GDM1 (cell line): Measurements from ENCODE around the gene ADCY10.
A peak's percentile ranks its signal among the peaks of the same experiment; 100 is the strongest.
"Not testable (repeated sequence)": the region's sequence is repeated elsewhere in the genome, so short reads cannot be mapped to it uniquely, and the experiment has no call there.

Source experiments
- DNase-seq: peaks from one replicate; lab custom pipeline; 2025; lab: John Stamatoyannopoulos, UW

Gene ADCY10

GRCh38 chr1:167806676-167807075, 107.3 kb downstream of the ADCY10 start:
- not testable (repeated sequence) for DNase-seq

GRCh38 chr1:167806235-167806634, 107.7 kb downstream of the ADCY10 start:
- not testable (repeated sequence) for DNase-seq

- peak; percentile 74 for DNase-seq
Observed at GRCh38 chr1:167805041-167805556, 108.8 kb downstream of the ADCY10 start.

- peak; percentile 88 for DNase-seq
Observed at GRCh38 chr1:167803358-167804207, 110.4 kb downstream of the ADCY10 start.

- DNase-seq: no peak
Observed at GRCh38 chr1:167802235-167802634, 111.7 kb downstream of the ADCY10 start.

DNA sequence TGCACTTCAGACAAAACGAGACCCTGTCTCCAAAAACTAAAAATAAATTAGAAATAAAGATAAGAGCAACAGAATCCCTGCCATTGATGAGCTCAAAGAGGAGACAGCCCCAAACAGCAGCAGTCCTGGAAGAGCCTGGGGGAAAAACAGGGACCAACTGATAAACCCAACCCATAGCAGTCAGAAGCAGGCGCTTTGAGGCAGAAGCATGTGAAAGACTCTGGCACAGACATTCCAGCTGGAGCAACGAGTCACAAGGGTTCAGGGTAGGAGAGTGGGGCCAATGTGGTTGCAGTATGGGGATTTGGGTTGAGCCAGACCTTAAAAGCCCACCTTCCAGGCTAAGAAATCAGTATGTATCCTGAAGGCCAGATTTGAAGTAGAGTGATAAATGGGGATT, 113.7 kb downstream of the ADCY10 start:
- DNase-seq: no peak

DNA sequence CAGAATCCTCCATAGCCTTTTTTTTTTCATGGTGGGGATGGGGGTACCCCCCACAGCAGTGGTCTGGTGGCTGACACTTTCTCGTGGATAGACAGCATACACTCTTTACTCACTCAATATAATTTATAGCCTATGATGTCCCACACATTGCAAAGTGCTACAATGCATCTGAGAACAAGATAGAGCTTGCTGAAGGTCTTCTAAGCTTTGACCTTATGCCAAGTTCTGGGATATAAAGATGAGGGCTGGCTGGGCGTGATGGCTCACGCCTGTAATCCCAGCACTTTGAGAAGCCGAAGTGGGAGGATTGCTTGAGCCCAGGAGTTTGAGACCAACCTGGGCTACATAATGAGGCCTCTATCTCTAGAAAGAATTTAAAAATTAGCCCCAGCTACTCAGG, 114.2 kb downstream of the ADCY10 start:
- DNase-seq: no peak

DNA sequence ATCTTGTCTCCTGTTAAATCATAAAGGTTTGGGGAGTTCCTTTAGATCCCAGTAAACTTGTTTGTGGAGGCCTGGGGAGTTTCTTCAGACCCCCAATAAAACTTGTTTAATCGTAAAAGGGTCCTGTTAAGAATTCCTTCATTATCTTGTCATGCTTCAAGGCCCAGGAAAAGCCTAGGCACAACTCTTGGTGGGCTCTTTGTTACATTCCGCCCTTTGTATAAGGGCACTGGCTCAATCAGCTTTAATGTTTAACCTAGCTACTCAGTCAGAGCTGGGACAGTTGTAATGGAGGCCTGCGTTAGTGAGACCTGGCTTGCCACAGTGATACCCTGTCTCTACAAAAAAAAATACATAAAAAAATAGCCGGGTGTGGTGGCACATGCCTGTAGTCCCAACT, 115.0 kb downstream of the ADCY10 start:
- no peak for DNase-seq

DNA sequence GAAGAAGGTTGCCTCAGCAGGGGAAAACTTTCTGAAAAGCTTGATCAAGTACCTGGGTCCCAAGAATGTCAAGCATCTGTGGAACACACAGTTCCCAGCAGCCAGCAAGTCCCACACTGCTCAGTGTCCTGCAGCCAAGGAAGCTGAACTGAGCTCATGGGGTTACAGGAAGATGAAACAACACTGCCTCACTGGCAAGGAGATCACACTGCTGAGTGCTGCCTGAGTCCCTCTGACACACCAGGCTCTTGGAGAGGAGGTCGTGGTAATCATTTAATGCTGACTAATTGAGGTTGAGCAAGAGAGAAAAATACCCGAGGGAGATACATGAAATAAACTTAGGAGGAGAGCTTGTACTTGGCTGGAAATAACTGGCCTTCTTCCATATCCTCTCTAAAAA, 116.9 kb downstream of the ADCY10 start:
- DNase-seq: peak; percentile 51

GRCh38 chr1:167795810-167796740, 117.9 kb downstream of the ADCY10 start:
- DNase-seq: no peak

DNA sequence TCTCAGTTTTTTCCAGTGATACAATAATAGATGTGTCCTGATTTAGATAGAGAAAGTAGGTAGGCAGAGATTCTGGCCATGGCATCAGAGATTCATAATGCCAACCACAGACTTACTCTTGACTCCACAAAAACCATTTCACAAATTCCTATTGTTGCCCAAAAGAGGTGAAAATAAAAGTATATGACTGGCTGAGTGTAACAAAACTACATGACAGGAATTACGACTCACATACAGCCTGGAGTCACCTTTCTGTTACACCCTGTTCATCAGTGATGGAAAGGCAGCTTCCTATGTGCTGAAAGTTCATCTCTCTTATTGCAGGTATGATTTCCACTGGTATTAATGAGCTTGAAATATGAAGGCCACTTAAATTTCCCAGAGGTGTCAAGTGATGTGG, 119.9 kb downstream of the ADCY10 start:
- no peak for DNase-seq

GRCh38 chr1:167792188-167792565, 121.8 kb downstream of the ADCY10 start:
- DNase-seq: no peak

- DNase-seq: no peak
Observed at GRCh38 chr1:167791281-167792187, 122.4 kb downstream of the ADCY10 start.

GRCh38 chr1:167790117-167790516, 123.8 kb downstream of the ADCY10 start:
- no peak for DNase-seq

GRCh38 chr1:167789501-167789900, 124.4 kb downstream of the ADCY10 start:
- no peak for DNase-seq

GRCh38 chr1:167786502-167786901, 127.4 kb downstream of the ADCY10 start:
- no peak for DNase-seq

DNA sequence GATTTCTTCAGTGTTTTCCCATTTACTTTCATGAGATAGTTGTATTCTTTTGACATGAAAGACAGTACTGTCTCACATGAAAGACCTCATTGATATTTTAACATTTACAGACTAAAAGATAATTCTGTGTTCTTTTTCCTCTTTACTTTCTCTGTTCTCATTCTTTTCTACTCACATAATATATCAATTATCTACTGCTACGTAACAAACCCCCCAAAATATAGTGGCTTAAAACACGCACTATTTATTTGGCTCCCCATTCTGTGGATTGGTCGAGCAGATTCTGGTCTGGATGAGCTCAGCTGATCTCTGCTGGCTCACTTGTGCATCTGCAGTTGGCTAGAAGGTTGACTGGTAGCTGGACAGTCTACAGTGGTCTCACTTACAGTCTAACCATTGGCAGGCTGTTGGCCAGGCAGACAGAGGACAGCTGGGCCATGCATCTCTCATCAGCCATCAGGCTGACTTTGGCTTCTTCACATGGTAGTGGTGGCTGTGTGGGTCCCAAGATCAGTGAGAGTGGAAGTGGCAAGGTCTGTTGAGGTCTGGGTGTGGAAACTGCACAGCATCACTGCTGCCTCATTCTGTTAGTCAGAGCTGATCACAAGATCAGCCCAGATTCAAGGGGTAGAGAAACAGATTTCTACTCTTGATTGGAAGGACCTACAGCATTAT, 128.9 kb downstream of the ADCY10 start:
- no peak for DNase-seq

DNA sequence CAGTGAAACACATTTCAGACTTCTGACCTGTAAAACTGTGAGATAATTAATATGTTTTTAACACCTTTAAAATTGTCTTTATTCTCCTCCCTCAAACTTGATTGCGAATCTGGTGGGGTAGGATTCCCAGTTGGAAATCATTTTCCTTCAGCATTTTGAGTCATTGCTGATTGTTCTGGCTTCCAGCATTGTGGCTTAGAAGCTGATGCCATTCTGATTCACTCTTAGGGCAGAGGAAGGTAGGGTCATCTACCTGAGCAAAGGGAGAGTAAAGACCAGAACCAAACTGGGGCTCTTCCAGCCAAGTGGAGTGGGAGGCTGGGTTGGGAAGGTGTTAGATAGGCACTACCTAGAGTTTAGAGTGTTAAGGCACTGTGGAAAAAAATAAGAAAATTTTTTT, 131.0 kb downstream of the ADCY10 start:
- DNase-seq: no peak

DNA sequence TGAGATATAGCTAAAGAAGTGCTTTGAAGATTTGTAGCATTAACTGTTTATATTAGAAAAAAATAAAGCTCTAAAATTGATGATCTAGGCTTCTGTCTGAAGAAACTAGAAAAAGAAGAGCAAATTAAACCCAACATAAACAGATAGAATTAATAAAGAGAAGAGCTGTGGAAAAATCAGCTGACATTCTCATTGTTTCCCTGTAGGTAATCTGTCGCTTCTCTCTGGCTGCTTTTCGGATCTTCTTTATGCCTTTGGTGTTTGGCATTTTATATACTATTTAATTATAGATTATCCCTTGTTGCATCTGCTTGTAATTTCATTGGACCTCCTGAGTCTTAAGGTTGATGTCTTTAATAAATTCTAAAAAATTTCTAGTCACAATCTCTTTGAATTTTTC, 132.4 kb downstream of the ADCY10 start:
- DNase-seq: no peak

GRCh38 chr1:167777269-167777650, 136.7 kb downstream of the ADCY10 start:
- DNase-seq: no peak

DNA sequence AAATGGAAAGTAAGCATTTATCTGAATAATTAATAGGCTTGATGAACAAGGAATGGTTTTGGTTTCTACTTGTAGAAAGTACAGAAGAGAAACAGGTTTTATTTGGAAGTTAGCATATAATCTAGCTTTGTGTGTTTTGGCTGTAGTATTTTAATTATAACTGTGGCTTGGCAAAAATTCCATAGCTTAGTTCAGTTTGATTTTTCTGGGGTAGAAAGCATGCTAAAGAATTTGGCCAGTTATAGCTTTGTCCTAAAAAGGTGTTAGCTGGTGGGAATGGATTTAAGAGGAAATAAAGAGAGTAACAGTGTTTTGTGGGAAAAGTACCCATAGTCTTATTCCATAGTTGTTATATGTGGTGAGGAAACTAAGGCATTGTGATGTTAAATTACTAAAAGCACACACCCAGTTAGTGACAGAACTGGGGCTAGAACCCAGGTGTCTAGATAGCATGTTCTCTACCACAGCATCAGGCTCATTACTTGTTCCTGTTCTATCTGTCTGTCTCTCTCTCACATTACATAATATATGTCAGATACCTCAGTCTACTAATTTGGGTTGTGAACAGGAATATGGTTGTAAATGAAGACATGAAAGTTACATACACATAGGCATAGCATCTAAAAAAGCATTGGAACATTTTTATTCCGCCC, 137.2 kb downstream of the ADCY10 start:
- DNase-seq: no peak
